ENCODE data around the gene CACNA1H.

The CACNA1H gene

DNA sequence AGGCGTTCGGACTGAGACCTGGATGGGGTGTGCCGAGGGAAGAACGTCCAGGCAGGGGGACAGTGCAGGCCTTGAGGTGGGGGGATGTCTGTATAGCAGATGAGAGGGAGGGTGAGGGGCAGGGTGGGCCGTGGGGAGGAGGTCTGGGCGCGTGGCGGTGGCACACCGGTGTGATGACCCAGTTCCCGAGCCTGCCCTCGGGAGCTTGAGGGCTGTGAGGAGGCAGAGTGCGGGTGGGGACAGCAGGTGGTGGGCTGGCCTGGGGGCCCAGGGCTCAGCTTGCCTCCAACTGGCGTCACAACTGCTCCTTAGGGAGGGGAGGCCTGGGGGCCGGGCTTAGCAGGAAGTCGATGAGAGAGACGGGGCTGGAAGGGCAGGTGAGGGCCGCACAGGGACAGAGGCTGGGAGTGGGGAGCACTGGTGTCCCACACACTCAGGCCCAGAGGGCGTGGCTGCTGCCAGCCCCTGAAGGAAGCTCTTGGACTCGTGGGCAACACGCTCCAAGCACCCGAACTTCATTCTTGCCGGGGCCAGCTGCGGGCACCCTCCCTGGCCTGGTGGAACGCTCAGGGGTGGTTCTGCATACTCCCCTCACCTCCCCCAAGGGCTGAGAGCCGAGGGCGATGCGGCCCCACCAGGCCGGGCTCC lies 6.5 kb downstream of the CACNA1H start:
- DNase-seq: no peak

DNA sequence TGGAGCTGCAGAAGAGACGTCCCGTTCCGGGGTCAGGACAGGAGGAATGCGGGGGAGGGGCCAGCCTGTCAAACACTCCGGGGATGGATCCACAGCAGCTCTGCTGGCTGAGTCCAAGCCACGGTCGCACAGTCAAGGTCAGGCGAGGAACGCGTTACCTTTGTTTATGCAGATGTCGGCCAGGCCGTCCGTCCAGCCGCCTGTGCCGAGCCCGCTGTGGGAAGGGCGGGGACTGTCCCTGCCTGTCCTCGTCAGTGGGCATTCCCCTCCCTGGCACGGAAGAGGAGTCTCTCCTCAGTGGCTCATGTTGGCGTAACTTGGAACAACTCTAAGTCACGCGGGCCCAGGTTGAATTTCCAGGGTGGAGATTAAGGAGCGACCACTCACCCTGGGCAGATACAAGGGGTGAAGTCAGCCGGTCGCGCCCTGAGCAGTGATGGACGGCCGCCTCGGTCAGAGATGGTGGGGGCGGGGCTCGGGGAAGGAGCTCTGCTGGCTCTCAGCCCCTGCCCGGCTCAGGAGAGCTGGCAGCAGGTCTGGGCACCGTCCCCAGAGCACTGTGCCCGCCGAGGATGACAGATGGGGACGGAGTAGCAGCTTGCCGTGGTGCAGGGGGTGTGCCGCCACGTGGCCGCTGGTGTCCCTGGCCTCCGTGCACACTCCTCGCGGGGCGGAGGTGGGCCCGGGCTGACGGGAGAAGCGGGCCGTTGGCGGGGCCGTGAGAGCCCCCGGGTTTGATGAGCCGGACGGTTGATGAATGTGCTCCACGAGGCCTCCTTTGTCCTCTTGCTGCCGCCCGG lies 7.3 kb downstream of the CACNA1H start:
- DNase-seq: no peak

DNA sequence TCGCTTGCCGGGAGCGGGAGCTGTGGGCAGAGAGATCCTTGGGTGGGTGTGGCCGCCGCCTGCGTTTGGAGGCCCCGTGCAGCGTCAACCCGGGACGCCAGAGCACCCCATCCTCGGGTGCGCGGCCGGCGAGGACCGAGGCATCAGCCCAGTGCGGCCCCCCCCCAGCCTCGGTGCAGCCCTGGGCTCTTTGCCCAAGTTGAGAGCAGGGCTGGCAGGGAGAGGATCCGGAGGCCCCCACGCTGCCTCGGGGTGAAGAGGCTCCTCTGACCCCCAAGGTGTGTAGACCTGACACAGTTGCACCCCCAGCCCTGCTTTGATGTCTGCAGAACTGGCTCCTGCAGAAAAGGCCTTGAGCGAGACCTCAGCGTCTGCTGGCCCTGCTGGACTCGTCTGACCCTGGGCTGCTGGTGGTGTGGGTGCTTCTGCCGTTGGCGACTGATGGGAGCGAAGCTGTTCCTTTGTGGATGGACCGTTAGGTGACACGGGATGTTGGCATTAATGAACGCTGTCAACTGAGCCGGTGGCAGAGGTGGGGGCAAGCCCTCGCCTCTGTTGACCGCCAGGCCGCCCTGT lies 8.0 kb downstream of the CACNA1H start:
- DNase-seq: no peak

DNA sequence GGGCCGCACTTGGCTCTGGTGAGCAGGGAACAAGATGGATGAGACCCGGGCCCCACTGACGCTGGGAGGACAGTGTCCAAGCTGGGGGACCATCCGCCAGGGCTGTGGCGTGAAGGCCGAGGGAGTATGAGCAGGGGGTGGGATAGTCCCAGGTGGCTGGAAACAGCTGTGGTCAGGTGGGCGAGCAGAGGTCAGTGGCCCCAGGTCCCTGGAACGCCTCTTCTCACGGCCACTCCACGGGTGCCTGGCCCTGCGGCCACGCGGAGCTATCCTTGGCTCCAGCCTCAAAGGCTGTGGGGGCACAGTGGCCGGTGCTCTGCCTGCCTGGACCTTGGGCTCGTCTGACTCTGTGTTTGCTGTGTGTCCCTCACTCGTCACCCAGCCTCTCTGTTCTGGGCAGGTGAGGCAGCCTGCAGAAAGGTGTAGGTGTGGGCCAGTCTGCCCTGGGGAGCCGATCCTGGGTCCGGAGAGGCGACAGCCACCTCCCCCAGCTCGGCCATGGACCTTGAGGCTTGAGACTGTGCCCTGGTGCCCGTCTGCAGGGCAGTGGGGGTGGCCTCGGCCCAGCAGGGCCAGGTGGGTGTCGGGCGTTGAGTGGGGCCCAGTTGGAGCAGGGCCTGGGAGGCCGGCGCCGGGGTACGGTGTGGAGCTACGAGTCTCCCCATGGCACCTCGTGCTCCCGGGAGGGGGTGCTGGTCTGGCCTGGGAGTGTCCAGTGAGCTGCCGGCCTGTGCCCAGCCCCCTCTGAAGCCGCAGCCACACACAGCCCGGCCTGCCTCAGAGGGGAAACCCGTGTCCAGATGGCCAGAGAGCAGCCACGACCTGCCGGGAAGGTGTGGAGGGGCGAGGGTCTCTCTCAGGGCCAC lies 10.0 kb downstream of the CACNA1H start:
- DNase-seq: no peak

DNA sequence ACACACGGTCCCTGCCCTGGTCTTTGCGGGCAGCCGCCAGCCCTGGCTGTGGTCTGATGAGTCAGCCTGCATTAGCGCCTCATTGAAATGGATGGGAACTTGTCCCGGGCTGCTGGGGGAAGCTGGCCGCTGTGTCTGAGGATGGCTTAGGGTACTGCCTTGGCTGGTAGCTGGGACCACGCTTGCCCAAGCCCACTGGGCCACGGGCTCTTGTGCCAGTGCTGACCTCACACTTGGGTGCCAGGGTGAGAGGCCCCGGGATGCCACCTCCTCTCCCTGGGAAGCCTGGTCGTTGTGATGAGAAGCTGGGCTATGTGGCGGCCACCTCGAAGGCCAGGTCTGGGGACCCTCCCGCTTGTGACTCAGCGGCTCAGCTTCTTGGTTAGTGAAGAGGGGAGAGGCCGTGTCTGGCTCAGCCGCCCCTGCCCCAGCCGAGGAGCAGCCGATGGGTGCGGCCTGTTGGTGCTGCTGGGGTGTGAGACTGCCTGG lies 10.7 kb downstream of the CACNA1H start:
- no peak for DNase-seq

DNA sequence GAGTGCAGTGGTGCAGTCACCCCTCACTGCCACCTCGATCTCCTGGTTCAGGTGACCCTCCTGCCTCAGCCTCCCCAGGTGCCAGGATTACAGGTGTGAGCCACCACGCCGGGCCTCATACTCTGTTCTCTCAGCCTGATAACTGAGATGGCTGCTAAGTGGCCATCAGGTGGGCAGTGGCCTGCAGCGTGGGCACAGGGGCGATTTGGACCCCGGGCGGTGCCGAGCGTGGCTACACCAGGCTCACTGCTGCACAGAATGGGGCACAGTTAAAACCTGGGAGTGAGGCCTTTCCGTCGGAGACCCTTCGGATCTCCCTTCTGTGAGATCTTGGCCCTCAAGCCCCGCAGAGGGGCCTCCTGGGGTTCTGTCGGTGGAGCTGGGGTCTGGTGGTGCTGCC lies 11.5 kb downstream of the CACNA1H start:
- DNase-seq: no peak

DNA sequence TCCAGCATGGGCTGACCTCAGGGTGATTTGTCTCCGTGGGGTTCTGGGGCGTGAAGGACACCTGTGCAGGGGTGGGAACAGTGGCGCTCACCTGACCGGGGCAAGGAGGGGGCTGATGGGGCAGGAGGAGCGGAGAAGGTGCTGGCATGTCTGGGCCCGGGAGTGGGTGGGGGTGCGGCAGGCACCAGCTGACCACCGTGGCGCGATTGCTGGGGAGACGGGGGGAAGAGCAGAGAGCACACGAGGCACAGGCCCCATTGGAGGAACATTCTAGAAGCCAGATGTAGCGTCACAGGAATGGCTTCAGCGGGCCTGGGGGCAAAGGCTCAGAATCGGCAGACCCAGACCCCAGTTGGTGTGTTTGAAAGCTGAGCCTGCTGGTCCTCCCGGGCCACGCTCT lies 12.1 kb downstream of the CACNA1H start:
- DNase-seq: no peak

DNA sequence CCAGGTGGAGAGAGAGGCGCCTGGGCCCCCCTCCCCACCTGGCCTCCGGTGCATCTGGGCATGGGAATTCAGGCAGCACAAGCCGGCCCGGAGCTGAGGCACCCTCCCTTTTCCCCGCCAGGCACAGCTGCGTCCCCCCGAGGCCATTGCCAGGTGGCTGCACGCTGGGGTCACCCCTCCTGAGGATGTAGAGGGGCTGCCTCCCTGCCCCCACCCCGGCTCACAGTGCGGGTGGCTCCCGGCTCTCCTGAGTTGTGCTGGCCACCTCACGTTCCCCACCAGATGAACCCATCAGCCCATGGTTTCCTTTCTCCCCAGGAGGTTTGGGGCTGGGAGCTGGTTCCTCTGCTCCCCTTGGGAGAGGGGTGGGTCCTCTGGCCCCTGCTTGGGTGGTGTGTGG lies 12.6 kb downstream of the CACNA1H start:
- no peak for DNase-seq

DNA sequence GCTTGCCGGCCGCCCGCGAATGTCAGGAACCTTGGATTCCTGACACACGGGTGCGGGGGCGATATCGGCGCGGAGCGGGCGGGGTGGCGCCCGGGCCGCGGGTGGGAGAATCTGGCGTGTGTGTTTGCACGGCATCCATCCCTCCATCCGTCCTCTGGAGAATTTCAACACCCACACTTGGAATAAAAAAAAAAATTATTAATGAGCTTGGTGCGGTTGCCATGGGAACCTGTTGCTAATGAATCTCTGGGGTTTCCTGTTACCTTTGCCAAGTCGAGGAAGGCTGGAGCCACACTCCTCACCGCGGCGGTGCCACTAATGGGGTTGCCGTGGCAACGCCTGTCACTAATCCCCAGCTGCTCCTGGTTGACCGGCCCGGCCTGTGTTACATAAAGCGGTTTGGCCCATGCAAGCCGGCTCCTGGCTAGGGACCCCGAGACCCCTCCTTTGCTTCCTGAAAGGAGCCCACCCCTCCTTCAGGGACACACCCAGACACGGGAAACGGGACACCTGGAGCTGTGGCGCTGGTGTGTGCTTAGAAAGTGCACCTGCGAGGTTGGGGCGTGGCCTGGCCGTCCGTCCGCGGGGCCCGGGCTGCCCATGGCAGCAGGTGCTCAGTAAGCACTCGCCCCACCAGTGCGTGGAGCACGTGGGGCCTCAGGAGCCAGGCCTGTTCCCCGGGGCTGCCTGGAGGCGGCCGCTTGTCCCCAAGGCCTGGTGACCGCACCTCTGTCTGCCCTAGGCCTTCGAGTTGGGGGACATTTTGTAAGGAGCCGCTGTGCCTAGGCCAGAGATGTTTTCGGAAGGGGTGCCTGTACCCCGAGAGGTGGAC lies 14.6 kb downstream of the CACNA1H start:
- DNase-seq: no peak

DNA sequence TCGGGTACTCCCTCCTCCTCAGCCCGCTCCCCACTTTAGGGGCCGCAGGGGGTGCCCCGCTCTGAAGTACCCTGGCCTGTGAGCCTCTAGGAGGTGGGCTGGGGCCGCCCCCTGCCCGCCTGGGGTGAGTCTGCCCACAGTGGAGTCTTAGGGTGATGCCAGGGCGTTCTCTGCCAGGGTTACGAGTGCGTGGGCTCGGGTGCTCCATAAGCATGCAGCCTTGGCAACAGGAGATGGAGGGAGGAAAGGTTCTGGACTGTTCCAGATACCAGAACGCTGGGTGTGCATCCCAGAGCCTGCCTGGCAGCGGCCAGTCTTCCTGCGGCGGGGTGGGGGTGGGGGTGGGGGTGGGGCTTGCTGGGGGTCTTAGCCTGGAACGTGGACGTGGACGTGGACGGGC lies 15.9 kb downstream of the CACNA1H start:
- DNase-seq: no peak

DNA sequence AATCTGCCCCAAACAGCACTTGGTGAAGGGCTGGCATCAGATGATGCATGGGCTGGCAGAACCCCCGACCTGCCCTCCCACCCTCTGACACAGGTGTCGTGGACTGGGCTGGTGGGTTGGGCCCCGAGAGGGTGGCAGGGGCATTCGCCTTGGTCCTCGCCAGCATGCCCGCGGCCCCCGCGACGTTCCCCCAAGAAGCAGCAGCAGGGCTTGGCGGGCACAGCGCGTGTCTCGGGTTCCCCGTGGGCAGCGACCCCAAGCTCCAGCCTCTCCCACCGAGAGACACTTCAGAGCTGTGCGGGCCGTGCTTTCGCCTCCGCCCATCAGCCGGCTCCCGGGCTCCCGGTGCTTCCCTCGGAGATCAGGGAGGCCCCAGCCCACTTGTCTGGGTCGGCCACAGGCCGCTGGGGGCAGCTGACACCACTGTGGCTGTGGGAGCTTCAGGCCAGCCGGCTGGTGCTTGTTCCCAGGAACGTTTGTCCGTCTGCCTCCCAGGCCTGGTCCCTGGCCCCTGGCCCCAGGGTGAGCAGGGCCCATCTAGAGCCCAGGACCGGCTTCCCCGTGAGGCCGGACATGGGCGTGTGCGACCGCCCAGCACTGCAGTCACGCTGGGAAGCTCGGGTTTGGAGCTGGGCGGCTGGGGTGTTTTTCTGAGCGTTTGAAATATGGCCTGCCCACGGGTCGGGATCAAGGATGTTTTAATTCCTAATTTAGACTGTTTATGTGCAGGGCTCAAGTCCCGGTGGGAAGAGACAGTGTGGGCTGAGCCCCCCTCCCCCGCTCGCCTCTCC lies 16.6 kb downstream of the CACNA1H start:
- no peak for DNase-seq

DNA sequence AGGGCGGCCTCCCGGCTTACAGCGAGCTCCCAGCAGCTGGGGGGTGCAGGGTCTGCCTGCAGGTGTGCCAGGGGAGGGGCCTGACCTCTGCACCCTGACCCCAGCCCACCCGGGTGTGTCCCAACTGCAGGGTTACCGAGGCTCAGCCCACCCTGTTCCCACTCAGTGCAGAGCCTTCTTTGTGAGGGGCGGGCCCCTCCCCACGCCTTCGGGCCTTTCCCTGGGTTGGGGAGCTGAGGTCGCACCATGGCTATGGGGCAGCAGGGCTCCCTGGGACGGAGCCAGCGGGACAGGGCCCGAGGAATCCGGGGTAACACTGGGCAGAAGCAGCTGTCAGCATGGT lies 17.1 kb downstream of the CACNA1H start:
- DNase-seq: no peak

DNA sequence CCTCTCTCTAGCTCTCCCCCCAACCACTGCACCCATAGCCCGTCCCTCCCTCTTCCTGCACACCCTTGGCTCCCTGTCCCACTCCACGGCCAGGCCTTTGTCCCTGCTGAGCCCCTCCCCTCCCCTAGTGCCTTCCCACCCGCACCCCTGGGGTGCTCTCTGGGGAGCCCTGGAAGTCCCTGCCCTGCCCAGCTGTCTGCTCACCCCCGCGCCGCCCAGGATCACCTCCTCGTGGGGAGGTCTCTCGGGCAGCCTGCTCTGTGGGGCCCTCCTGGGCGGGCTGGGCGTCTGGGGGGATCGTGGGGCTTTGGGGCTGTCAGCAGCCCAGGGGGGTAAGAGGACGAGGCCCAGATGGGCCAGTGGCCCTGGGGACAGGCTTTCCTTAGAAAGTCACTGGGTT lies 18.1 kb downstream of the CACNA1H start:
- no peak for DNase-seq

DNA sequence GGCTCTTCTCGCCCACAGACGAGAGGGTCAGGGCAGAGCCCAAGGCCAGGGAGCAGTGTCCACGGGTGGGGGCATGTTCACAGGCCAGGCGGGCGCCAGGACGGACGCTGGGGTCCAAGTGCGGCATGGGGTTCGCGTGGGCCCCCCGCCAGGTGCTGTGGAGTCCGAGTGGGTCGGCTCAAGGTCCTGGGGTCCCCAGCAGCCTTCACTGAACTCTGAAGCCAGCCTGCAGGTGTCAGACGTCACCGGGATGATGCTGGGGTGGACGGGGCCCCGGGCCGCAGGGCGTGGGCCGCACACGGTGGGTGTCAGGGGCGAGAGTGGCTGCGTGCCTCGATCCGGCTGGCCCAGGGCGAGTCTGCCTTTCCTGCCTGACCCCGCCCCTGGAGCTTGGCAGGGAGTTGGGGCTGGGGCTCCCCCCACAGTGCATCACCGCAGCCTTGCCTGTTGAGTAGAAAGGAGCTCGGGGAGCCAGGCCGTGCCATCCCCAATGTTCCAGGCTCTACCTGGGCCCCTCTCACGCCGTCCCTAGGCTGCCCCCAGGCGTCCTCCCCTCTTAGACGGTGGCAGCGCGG lies 19.0 kb downstream of the CACNA1H start:
- no peak for DNase-seq

DNA sequence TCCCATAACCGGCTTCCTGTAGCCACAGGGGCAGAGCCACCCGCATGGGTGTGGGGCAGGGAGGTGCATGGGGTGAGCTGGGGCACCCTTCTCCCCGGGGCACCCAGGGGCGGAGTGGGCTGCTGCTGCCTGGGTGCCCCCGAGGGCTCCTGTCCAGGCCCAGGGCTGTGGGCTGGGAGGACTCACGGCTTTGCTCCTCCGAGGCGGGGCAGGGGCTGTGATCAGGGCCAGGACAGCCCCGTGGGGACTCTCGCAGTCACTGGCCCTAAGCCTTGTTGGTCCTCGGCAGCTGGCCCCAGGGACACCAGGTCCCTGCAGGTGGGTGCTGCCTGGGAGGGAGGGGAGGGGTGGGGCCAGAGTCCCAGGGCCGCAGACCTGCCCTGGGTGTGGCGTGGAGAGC lies 19.7 kb downstream of the CACNA1H start:
- no peak for DNase-seq

DNA sequence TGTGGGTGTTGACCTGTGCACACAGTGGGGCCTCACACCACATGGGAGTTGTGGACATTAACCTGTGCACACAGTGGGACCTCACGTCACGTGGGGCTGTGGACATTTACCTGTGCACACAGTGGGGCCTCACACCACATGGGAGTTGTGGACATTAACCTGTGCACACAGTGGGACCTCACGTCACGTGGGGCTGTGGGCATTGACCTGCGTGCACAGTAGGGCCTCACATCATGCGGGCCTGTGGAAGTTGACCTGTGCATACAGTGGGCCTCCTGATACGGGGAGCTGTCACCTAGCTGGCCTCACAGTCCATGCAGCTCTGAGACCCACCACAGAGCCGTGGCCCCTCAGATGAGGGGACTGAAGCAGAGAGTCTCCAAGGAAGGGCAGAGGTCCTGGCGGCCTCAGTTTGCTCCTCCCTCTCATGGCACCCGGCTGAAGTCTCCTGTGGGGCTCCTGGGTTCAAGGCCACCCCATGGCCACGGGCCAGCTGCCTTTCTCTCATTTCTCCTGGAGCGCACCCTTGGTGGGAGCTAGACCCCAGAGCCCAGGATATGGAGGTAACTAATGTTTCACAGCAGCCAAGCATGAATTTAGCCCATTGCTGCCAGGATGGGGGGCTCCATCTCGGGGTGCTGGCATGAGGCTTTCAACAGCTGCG lies 21.0 kb downstream of the CACNA1H start:
- no peak for DNase-seq

DNA sequence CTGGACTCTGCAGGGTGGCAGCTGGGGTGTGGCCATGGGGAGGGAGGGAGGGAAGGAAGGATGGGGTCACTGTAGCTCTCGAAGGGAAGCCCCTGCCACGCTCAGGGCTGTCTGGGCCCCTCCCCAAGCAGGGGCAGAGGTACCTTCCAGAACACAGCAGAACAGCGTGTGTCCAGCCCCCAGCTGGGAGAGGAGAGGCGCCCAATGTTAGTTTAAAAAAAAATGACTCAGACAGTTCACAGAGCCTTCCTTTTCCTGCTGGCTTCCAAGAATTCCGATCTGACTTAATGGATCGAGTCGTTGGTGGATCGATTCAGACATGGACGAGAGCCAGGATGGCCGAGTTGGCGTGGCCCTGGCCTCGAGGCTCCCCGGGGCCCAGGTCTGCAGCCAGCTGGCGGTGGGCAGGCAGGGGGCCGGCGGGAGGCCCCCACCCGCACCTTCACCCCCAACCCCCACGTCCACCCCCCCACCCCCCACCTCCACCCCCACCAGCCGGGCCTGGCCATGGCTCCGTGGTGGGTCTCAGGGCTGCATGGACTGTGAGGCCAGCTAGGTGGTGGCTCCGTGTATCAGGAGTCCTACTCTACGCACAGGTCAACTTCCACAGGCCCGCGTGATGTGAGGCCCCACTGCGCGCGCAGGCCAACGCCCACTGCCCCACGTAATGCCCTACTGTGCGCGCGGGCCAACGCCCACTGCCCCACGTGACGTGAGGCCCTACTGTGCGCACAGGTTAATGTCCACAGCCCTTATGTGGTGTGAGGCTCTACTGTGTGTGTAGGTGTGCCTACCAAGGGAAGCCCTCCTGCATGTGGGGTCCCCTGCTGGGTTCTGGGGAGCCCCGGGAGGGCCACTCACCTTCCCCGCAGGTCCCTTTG lies 21.8 kb downstream of the CACNA1H start:
- DNase-seq: no peak

DNA sequence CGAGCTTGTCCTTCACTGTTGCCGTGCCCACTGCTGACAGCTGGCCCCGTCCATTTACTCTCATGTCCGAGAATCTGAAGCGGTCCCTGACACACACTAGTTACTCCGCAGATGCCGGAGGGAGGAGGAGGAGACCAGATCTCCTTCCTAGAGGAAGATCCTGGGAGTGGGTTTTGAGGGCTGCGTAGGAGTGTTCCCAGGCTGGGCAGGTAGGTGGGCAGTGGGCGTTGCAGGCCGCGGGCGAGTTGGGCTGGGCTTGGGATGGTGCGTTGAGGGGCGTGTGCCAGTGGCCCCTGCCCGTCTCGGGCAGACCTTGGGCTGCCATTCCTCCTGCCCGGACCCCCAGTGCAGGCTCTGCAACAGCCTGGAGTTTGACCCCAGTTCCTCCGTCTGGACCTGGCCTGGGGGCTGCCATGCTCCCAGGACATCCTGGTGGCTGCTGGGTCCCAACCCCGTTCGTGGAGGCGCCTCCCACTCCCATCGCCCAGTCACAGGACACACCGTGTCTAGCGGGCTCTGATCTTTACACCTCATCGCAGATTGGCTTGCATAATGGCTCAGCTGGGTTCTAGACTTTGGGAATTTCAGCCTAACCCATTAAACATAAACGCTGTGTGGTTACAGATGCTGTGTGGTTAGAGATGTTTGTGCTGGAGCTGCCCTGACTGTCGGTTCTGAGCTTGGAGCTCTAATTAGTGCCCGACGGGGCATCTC lies 22.8 kb downstream of the CACNA1H start:
- DNase-seq: no peak
